ENCODE measurements around the gene UHRF1. TPM values are rescaled to one million over a fixed set of nuclear protein-coding genes. Genes with fewer than 3 reads are reported as not detected.
"Not testable (repeated sequence)": the region's sequence is repeated elsewhere in the genome, so short reads cannot be mapped to it uniquely, and the experiment has no call there.

The UHRF1 gene
- total and polyA plus RNA-seq, 3 donors from 2014 or later = 9.3 to 11.7 (median 10.0) TPM

- Histone ChIP-seq H3K27me3 (no peaks in the 10 kb centered on the region), H3K27ac (peak overlapping the region in 1 of 2 donors; percentile 67), H3K9me3 (no peaks in the 10 kb centered on the region), H3K4me1 (peaks cover 3% of the 10 kb centered on the region), H3K4me3 (no peak overlapping the region), H3K36me3 (ENCODE audit: low read depth, missing control alignments) (no peaks in the 10 kb centered on the region)
- 49 to 67% methylated on average over 7 of the region's 7 CpGs for WGBS, 2 donors
- TF ChIP-seq POLR2A (IDR thresholded peaks at IDR 0.05) (no peak), CTCF (IDR thresholded peaks at IDR 0.05) (no peak)
- intact Hi-C loops (cut with DNase I; ENCODE audit: low total_unique reads) = no loop called here
- peak; percentile 66 for DNase-seq
Observed at GRCh38 chr19:4933528-4933927, 24.2 kb downstream of the UHRF1 start.

GRCh38 chr19:4935444-4935843, 26.1 kb downstream of the UHRF1 start:
- no peak for DNase-seq
- peaks cover 3% of the 10 kb centered on the region for H3K4me1 ChIP-seq
- intact Hi-C loops (cut with DNase I; ENCODE audit: low total_unique reads) = no loop called here
- TF ChIP-seq CTCF (IDR thresholded peaks at IDR 0.05) (no peak), POLR2A (IDR thresholded peaks at IDR 0.05) (no peak)
- H3K4me3 ChIP-seq = no peak overlapping the region
- H3K36me3 ChIP-seq (ENCODE audit: low read depth, missing control alignments) = no peaks in the 10 kb centered on the region
- no peaks in the 10 kb centered on the region for H3K9me3 ChIP-seq
- 95% methylated on average over 8 of the region's 8 CpGs for whole genome bisulfite sequencing, 2 donors
- H3K27ac ChIP-seq = no peak overlapping the region
- no peaks in the 10 kb centered on the region for H3K27me3 ChIP-seq

GRCh38 chr19:4937060-4937459, 27.8 kb downstream of the UHRF1 start:
- no peak overlapping the region for H3K4me3 ChIP-seq
- 86 to 88% methylated on average over 7 of the region's 7 CpGs for WGBS, 2 donors
- no peak for TF ChIP-seq CTCF (IDR thresholded peaks at IDR 0.05)
- no peak for TF ChIP-seq POLR2A (IDR thresholded peaks at IDR 0.05)
- intact Hi-C loops (cut with DNase I; ENCODE audit: low total_unique reads) = no loop called here
- H3K4me1 ChIP-seq = peaks cover 3% of the 10 kb centered on the region
- H3K27me3 ChIP-seq = no peaks in the 10 kb centered on the region
- no peaks in the 10 kb centered on the region for H3K36me3 ChIP-seq (ENCODE audit: low read depth, missing control alignments)
- H3K27ac ChIP-seq = no peak overlapping the region
- no peak for DNase-seq
- H3K9me3 ChIP-seq = no peaks in the 10 kb centered on the region

DNA sequence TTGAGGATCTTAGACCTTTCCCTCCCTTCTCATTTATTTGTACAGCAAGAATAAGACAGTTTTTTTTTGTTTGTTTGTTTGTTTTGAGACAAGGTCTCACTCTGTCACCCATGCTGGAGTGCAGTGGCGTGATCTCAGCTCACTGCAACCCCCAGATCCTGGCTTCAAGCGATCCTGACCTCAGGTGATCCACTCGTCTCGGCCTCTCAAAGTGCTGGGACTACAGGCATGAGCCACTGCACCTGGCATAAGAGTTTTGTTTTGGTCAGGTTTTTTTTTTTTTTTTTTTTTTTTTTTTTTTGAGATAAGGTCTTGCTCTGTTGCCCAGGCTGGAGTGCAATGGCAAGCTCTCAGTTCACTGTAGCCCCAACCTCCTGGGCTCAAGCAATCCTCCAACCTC, 29.2 kb downstream of the UHRF1 start:
- intact Hi-C loops (cut with DNase I; ENCODE audit: low total_unique reads); H3K27ac ChIP-seq; H3K4me3 ChIP-seq; H3K36me3 ChIP-seq (ENCODE audit: low read depth, missing control alignments); H3K27me3 ChIP-seq; H3K9me3 ChIP-seq; DNase-seq; H3K4me1 ChIP-seq: not testable (repeated sequence)
- 90 to 94% methylated on average over 4 of the region's 4 CpGs for WGBS, 2 donors

DNA sequence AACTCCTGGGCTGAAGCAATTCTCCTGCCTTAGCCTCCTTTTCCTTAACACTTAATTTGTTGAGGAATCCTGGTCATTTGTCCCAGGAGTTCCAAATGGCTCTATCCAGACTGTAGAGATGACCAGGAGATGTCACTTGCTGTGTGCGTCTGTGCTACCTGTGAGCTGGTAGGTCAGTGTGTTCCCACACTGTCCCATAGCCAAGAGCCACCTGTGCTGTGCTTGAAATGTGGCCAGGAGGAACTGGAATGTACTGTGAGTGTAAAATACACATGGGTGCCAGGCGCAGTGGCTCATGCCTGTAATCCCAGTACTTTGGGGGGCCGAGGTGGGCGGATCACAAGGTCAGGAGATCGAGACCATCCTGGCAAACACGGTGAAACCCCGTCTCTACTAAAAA, 30.2 kb downstream of the UHRF1 start:
- TF ChIP-seq POLR2A (IDR thresholded peaks at IDR 0.05) (no peak), CTCF (IDR thresholded peaks at IDR 0.05) (no peak)
- H3K4me1 ChIP-seq = no peaks in the 10 kb centered on the region
- no peak overlapping the region for H3K27ac ChIP-seq
- no peaks in the 10 kb centered on the region for H3K9me3 ChIP-seq
- H3K4me3 ChIP-seq = no peak overlapping the region
- intact Hi-C loops (cut with DNase I; ENCODE audit: low total_unique reads) = no loop called here
- H3K27me3 ChIP-seq = no peaks in the 10 kb centered on the region
- no peaks in the 10 kb centered on the region for H3K36me3 ChIP-seq (ENCODE audit: low read depth, missing control alignments)
- no peak for DNase-seq
- 96 to 98% methylated on average over 7 of the region's 7 CpGs for WGBS, 2 donors

GRCh38 chr19:4941638-4942169, 32.4 kb downstream of the UHRF1 start:
- intact Hi-C loops (cut with DNase I; ENCODE audit: low total_unique reads); H3K27ac ChIP-seq; DNase-seq; H3K27me3 ChIP-seq; H3K9me3 ChIP-seq; H3K36me3 ChIP-seq (ENCODE audit: low read depth, missing control alignments); H3K4me1 ChIP-seq; H3K4me3 ChIP-seq: not testable (repeated sequence)
- 90 to 93% methylated on average over 8 to 35 of the region's 35 CpGs for WGBS, 2 donors

- H3K36me3 ChIP-seq (ENCODE audit: low read depth, missing control alignments); H3K9me3 ChIP-seq; intact Hi-C loops (cut with DNase I; ENCODE audit: low total_unique reads); H3K27me3 ChIP-seq; H3K27ac ChIP-seq; H3K4me1 ChIP-seq; H3K4me3 ChIP-seq; DNase-seq: not testable (repeated sequence)
- WGBS, 2 donors = 95 to 96% methylated on average over 22 to 23 of the region's 23 CpGs
Observed at GRCh38 chr19:4950650-4951049, 41.3 kb downstream of the UHRF1 start.
